ENCODE measurements around the gene PIP4K2C.

DNA sequence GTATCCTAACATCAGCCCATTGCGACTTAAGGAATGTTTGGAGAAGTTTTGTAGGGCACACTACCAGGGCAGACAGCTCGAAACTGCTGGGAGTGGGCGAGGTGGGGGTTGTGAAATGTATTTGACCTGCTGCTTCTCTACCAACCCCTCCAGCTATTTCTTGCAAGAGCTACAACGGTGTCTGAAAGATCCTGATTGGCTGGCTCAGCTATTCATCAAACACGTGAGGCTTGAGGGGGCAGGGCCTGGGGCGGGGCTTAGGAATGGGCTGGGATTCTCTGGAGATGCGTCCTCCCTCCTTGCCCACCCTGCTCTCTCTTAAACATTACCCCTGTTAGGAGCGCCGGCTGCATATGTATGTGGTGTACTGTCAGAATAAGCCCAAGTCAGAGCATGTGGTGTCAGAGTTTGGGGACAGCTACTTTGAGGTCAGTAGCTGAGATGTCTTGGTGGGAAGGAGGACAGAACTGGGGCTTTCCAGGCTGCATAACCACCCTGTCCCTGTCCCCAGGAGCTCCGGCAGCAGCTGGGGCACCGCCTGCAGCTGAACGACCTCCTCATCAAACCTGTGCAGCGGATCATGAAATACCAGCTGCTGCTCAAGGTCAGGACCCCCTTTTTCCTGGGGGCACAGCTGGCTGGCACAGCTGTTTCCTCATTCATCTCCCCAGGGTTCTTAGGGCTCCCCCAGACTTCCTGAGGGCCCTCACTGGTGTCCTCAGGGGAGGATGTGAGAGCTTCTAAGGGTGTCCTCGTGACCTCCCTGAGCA is 23.4 kb downstream of the PIP4K2C start:
- no peak for TF ChIP-seq GABPA (IDR thresholded peaks at IDR 0.05; ENCODE audit: low read depth)
- no peak for TF ChIP-seq SRF (IDR thresholded peaks at IDR 0.05; ENCODE audit: low read depth in 2 of 2, low read length in 2 of 2)
- TF ChIP-seq, protein P1, sequence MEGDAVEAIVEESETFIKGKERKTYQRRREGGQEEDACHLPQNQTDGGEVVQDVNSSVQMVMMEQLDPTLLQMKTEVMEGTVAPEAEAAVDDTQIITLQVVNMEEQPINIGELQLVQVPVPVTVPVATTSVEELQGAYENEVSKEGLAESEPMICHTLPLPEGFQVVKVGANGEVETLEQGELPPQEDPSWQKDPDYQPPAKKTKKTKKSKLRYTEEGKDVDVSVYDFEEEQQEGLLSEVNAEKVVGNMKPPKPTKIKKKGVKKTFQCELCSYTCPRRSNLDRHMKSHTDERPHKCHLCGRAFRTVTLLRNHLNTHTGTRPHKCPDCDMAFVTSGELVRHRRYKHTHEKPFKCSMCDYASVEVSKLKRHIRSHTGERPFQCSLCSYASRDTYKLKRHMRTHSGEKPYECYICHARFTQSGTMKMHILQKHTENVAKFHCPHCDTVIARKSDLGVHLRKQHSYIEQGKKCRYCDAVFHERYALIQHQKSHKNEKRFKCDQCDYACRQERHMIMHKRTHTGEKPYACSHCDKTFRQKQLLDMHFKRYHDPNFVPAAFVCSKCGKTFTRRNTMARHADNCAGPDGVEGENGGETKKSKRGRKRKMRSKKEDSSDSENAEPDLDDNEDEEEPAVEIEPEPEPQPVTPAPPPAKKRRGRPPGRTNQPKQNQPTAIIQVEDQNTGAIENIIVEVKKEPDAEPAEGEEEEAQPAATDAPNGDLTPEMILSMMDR (IDR thresholded peaks at IDR 0.05 in 2 of 3, conservative IDR thresholded peaks at IDR 0.05 in 1 of 3; ENCODE audit: control insufficient read depth in 2 of 3, extremely low read depth in 1 of 3, insufficient read depth in 1 of 3, low read depth in 3 of 3, low read length in 3 of 3): no peak
- TF ChIP-seq SMARCA5 (IDR thresholded peaks at IDR 0.05): no peak
- TF ChIP-seq NFIC (IDR thresholded peaks at IDR 0.05; ENCODE audit: low read depth, low read length): no peak
- TF ChIP-seq BRCA1 (IDR thresholded peaks at IDR 0.05; ENCODE audit: low read depth, low read length): no peak
- TF ChIP-seq, protein P2, sequence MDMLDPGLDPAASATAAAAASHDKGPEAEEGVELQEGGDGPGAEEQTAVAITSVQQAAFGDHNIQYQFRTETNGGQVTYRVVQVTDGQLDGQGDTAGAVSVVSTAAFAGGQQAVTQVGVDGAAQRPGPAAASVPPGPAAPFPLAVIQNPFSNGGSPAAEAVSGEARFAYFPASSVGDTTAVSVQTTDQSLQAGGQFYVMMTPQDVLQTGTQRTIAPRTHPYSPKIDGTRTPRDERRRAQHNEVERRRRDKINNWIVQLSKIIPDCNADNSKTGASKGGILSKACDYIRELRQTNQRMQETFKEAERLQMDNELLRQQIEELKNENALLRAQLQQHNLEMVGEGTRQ (IDR thresholded peaks at IDR 0.05; ENCODE audit: borderline replicate concordance, low read depth, low read length): peak; percentile 34
- no peak for TF ChIP-seq RFX5 (IDR thresholded peaks at IDR 0.05; ENCODE audit: low read depth, low read length)
- TF ChIP-seq TCF3 (IDR thresholded peaks at IDR 0.05; ENCODE audit: borderline replicate concordance, insufficient read depth, low read depth, low read length): peak; percentile 63; the same call in 1 of the 2 replicates
- TF ChIP-seq YBX1 (IDR thresholded peaks at IDR 0.05): no peak
